Effector memory CD8-positive, alpha-beta T cell (primary cell): ENCODE measurements around the gene ACER3.

Source experiments
- ATAC-seq: fragments of 150-1000 bp; cut with Tn5 transposase; replicated peaks from 2 replicates; pipeline ENCODE4 v1.10.0; 2021; ENCODE audit warnings: mild to moderate bottlenecking, moderate library complexity
- DNase-seq, 3 experiments: peaks; one replicate each; pipeline ENCODE4 v3.0.0; 2021
- H3K27ac Mint-ChIP-seq, 2 donors: one replicate each; pipeline ENCODE4 v1.8.0; 2022; ENCODE audit warnings: mild to moderate bottlenecking in 2 of 2, mixed read lengths in 2 of 2, moderate library complexity in 2 of 2
- H3K27me3 Mint-ChIP-seq, 2 donors: one replicate each; pipeline ENCODE4 v1.8.0; 2022; ENCODE audit warnings: mixed read lengths in 2 of 2
- H3K36me3 Mint-ChIP-seq: one replicate; pipeline ENCODE4 v1.8.0; 2022; ENCODE audit warnings: mild to moderate bottlenecking, moderate library complexity, mixed read lengths; ENCODE audit not compliant: insufficient read depth
- H3K4me1 Mint-ChIP-seq, 2 donors: one replicate each; pipeline ENCODE4 v1.8.0; 2022; ENCODE audit warnings: low read depth in 2 of 2, mixed read lengths in 2 of 2
- H3K4me3 Mint-ChIP-seq, 2 donors: one replicate each; pipeline ENCODE4 v1.8.0; 2022; ENCODE audit warnings: mild to moderate bottlenecking in 2 of 2, mixed read lengths in 2 of 2, moderate library complexity in 2 of 2
- H3K9me3 Mint-ChIP-seq, 2 donors: one replicate each; pipeline ENCODE4 v1.8.0; 2022; ENCODE audit warnings: mixed read lengths in 2 of 2

Gene ACER3

DNA sequence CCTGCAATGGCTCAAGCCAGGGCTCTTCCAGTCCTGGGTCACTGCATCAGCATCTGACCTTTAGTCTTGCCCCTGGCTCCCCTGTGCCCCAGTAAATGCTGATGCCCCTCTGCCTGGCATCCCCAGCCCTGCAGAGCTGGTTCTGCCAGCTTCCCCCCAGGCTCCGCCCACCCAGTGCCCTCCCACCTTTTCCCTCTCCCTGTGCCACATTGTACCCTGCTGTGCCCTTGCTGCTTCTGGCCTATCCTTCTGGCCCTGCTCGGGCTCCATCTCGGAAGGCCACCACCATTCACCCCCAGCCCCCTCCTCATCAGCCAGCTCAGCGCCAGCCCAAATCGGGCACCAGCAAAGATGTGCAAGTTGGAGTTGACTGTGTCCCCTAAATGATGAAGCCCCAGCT lies 213.5 kb downstream of the ACER3 start:
- H3K27ac Mint-ChIP-seq, result no peak overlapping the region
- no peaks in the 10 kb centered on the region for H3K27me3 Mint-ChIP-seq
- H3K9me3 Mint-ChIP-seq, result no peaks in the 10 kb centered on the region
- H3K36me3 Mint-ChIP-seq, result peaks cover 2% of the 10 kb centered on the region
- H3K4me3 Mint-ChIP-seq, result peak overlapping the region in 1 of 2 donors; percentile 67
- ATAC-seq (no peak), DNase-seq (no peak)
- H3K4me1 Mint-ChIP-seq, result peaks cover 23 to 25% of the 10 kb centered on the region in 2 donors

DNA sequence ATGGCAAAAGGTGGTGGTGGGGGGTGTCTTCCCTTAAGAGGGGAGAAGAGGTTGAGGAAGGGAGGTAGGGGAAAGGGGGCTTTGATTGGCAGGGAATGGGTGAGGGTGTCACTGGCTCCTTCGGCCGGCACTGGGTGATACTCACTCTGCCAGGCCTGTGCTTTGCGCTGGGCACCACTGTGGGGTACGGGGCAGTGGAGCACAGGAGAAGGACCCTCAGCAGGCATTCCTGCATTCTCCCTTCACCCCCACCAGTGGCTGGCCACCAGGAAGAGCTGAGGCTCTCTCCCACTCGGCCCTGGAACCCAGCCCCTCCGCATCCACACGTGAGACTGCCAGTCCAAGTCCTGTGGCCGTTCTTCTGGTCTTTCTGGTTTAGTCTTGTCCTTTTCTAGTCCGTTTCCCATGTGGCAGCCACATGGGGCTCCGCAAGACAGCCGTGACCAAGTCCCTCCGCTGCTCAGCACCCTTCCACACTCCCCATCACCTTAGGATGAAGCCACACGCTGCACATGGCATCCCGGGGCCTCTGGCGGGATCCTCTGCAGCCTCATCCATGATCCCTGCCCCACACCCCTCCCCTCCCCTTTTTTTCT lies 214.0 kb downstream of the ACER3 start:
- no peaks in the 10 kb centered on the region for H3K9me3 Mint-ChIP-seq
- DNase-seq, result no peak
- no peak for ATAC-seq
- peaks cover 23 to 25% of the 10 kb centered on the region in 2 donors for H3K4me1 Mint-ChIP-seq
- no peak overlapping the region for H3K4me3 Mint-ChIP-seq
- H3K27me3 Mint-ChIP-seq, result no peaks in the 10 kb centered on the region
- H3K36me3 Mint-ChIP-seq, result peaks cover 2% of the 10 kb centered on the region
- H3K27ac Mint-ChIP-seq, result no peak overlapping the region

GRCh38 chr11:77075425-77075905 lies 214.7 kb downstream of the ACER3 start:
- no peaks in the 10 kb centered on the region for H3K9me3 Mint-ChIP-seq
- peaks cover 23 to 27% of the 10 kb centered on the region in 2 donors for H3K4me1 Mint-ChIP-seq
- H3K27me3 Mint-ChIP-seq, result no peaks in the 10 kb centered on the region
- DNase-seq (no peak), ATAC-seq (no peak)
- H3K27ac Mint-ChIP-seq, result no peak overlapping the region
- H3K36me3 Mint-ChIP-seq, result peaks cover 2% of the 10 kb centered on the region
- H3K4me3 Mint-ChIP-seq, result no peak overlapping the region
